Amniotic stem cell (primary cell): ENCODE data around the gene MLST8.

Experiments used
- DNase-seq: peaks from one replicate; lab custom pipeline; 2025; lab: John Stamatoyannopoulos, UW

The MLST8 gene

DNA sequence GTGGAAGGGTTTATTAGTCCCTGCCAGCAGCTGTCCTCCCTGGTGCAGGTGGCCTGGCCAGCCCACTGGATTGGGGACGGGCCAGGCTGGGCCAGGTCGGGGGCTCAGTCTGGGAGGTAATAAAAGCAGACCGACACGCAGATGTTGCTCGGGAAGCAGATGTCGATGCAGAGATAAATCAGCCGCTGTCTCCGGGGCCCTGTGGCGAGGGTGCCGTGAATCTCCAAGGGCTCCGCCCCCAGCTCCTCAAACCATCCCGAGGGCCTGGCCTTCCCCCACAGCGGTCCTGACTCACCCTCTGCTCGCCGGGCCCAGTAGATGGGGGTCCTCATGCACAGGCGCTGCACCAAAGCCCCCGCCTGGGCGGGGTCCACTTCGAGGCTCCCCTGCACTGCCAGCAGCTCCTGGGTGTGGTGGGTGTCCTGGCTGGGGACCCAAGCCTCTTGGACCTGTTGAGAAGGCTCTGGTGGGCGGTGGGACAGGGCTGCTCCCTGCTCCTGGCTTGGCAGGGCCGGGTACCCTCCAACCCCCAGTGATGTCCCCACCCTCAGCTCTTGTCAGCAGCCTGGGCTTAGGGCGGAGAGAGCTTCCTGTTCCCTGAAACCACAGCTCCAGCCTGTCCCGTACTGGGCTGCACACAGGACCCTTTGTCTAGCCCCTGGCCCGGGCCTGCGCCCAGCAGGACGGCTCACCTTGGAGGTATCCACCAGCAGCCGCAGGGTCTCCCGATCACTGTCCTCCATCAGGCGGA, 4.2 kb downstream of the MLST8 start:
- no peak for DNase-seq

DNA sequence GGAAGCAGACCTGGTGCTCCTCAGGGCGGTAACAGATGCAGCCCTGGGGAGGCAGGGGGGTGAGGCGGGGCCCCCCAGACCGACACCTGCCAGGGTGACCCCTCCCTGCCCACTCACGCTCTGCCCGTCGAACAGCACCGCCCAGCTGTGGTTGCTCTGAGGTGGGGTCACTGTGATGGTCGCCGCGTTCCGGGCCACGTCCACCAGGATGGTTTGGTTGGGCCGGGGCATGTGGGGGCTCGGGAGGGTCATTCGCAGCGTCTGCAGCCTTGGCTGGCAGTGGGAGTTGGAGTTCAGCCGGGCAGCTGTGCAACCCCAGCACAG, 4.7 kb downstream of the MLST8 start:
- no peak for DNase-seq

DNA sequence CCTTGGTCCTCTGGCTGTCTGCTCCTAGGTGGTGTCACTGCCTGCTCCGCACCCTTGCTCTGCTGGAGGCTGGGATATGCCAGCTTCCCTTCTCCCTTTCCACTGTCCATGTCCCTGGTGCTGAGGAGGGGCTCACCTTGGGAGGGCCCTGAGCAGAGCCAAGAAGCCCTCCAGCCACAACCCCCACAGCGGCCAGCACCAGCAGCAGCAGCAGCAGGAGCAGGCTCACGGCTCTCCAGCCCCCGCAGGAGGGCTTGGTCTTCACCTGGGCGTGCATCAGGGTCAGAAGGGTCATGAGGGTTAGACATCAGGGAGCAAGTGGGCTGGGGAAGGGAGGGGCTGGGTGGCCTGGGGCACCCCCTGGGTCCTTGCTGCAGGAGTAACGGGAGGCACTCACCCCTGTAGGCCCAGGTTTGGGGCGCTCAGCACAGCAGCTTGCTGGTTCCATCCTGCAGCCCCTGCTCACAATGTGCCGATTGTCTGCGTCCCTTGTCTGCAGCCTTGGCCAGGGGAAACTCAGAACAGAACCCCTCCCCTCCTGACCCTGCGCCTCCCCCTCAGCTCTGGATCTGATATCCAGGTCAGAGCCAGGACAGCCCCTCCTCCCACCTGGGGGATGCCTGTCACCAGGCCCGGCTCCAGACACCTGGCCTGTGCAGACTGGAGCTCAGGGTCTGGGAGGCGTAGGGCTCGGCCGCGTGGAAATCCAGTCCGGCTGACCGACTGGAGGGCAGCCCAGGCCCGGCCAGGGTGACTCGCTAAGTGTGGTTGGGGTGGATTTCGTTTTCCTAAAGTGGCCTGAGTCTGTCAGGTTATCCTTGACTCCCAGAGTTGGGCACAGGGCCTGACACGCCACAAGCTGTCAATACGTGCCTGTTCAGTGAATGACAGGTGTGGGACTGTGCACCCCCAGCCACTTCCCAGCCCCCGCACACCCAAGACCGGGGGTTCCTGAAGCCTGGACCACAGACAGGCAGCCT, 5.4 kb downstream of the MLST8 start, which contains the start of gene BRICD5:
Gene BRICD5, minus strand, starts transcription at position 478 of the 980 bp plus-strand sequence. Its CDS starts 30 bp downstream, at position 448.
- DNase-seq: no peak

DNA sequence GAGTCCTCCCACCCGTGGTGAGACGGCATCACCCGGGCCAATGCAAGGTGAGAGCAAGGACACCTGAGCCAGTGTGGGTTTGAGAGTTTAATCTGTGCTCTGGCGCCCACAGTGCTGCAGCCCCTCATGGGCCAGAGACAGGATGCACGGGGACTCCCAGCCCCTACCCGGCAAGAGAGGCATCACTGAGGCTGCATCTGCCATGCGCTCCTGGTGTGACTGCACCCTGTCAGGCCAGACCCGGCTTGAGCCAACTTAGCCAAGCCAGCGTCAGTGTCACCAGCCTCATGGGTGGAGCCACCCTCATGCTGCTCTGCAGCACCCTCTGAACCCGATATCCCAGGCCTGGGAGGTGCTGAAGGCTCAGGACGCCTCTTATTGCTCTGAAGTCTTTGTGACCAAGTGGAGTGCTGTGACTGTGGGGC, 6.7 kb downstream of the MLST8 start:
- DNase-seq: no peak

DNA sequence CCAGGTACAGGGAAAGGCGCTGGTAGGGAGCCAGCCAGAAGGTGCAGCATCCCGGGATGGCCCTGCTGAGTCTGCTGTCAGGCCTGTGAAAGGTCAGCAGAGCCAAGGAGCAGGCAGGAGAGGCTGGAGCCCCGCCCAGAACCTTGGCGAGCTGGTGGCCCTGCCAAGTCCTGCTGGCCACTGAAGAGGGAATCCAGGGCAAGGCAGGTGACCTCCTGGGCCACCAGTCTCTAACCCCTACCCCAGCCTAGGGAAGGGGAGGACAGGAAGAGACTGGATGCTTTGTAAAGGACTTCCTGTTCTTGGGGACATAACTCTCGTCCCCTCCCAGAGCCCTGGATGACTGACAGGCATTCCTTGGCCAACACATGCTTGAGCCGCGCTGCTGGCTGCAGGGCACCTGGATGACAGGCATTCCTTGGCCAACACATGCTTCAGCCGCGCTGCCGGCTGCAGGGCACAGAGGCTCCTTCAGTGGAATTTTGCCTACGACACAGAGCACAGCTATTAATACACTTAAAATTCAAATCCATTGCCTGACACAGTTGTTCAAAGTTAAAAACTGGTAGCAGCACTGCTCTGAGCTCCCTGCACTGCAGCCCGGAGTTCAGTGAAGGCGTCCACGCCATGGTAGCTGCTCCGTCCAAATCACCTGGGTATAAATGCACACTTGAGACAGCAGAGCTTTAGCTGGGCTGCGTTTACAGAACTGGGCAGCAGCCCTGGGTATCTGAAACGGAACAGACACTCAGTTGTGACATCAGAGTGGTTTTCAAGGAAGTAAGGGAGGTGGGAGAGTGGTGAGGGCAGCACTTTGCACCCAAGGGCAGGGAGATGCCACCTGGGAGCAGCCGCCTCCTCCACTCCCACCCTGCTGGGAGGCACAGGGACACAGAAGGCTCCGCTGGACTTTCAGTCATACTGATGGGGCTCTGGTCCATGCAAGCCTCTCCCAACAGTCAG, 7.4 kb downstream of the MLST8 start:
- no peak for DNase-seq

DNA sequence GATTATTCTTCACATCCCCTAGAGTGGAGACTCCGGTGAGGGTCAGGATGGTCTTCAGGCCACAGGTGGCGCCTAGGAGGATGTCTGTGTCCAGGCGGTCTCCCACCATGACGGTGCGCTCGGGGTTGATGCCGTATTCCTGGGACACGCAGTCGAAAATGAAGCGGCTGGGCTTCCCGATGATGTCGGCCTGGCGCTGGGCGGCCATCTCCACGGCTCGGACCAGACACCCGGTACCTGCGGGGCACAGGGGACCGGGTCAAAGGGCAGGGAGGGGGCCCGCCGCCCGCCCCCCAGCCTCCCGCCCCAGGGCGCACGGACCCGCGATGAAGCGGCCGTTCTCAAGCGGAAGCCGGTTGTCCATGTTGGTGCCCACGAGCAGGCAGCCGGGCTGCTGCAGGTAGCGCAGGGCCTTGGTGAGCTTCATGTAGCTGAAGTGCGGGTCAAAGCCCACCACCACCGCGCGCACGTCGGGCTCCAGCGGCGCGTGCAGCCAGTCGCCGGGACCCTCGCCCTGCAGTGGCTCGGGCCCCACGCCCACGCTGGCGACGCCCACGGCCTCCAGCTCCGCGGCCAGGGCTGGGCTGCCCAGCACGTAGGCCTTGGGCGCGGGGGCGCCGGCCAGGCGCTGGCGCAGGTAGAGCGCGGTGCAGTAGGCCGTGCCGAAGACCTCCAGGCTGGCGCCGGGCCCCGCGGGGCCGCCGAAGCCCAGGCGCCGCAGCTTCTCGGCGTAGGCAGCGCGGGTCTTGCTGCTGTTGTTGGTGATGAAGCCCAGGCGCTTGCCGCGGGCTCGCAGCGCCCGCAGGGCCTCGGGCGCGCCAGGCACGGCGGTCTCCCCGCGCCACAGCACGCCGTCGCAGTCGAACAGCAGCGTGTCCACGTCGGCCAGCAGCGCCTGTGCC, 8.8 kb downstream of the MLST8 start:
- no peak for DNase-seq

DNA sequence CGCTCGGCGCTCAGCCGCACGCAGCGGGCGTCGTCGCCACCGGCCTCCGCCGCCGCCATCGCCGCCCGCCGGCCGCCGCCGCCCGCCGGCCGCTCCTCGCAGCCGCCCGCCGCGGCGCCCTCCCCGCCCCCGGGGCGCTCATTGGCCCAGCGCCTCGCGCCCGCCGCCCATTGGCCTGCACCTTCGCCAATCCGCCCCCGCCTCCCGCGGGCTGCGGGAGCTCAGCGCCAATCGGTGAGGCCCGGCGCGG, 9.4 kb downstream of the MLST8 start, which contains the start of gene PGP:
Gene PGP, minus strand, starts transcription at position 122 of the 250 bp plus-strand sequence. Its CDS starts 63 bp downstream, at position 59.
- DNase-seq: no peak

- no peak for DNase-seq
These were observed 11.1 kb downstream of the MLST8 start for GRCh38 chr16:2216330-2216729.

DNA sequence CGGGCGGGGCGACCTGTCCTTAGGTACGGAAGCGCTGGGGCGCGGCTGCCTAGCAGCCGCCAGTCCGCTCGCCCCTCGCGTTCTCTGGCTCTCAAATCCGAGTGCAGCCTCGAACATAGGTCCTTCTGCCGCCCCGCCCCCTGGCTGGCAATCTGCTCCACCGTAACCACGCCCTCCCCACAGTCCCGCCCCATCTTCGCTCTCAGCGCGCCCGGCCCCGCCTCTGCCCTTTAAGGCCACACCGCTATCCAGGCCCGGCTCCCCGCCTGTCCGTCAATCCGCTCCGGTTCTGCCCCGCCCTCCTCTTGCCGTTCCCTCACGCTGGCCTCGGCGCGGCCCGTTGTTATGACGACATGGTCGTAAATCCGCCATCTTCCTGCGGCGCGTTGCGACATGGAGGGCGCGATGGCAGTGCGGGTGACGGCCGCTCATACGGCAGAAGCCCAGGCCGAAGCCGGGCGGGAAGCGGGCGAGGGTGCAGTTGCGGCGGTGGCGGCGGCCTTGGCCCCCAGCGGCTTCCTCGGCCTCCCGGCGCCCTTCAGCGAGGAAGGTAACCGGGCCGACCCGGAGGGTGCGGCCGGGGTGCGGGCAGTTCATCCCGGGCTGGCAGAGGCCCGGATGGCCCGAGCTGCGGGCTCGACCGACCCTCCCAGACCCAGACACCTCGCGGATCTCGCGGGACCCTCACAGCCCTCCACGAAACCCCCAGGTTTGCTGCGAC, 18.1 kb downstream of the MLST8 start, which contains the start of gene E4F1:
Gene E4F1, plus strand, starts transcription at position 371 of the 721 bp plus-strand sequence. Its CDS starts 23 bp downstream, at position 394.
- peak; percentile 99 for DNase-seq

DNA sequence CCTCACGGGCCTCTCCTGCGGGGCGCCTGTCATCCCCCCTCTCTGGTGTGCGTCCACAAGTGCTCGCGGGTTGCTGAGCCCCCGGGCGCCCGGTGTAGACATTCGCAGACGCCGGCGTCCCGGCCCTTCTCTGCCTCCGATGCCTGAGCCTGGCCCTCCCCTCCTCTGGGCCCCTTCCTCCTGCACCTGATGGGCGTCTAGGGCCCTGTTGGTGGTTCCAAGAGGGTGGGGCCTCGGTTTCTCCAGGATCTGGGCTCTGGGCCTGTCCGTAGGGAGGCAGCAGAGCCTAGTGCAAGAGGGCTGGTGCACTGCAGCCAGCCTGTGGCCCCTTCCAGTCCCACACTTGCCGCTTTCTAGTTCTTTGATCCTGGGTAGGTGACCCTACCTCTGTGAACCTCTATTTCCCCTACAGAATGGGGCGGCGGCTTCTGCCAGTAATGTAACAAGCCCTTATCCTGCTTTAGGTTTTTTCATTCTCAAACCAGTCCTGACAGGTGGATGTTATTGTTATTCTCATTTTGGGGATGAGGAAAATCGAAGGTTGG, 18.8 kb downstream of the MLST8 start:
- no peak for DNase-seq

DNA sequence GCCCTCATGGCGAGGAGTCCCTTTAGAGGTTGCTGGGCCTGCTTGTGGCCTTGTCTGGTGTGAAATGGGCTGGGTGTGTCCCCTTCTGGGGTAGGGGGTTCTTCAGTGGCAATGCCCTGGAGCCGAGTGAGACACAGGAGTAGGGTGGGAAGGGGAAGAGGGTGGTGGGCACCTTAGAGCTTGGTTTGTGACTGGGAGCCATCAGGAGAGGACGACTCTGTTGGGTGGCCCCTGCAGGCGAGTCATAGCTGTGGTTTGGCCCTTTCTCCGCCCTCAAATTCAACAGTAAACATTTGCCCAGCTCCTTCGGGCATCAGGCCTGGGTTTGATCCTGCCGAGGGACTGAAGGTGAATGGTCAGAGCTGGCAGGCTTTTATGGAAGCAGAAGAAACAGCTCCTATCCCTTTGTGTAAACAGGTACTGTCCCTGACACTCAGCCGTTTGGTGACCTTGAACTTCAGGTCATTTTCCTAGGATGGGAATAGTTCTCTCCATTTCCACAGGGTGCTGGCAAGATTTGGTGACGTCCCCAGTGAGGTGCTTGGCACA, 21.1 kb downstream of the MLST8 start:
- no peak for DNase-seq

DNA sequence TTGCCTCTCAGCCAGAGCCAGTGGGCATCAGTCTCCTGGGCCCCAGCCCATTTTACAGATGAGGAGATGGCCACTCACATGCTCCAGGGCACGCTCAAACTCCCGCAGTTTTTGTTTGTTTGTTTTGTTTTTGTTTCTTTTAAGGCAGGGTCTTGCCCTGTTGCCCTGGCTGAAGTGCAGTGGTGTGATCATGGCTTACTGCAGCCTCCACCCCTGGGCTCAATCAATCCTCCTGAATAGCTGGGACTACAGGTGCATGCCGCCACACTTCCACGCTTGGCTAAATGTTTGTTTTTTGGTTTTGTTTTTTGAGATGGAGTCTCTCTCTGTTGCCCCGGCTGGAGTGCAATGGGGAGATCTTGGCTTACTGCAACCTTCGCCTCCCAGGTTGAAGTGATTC, 21.7 kb downstream of the MLST8 start:
- DNase-seq: no peak

- DNase-seq: no peak
These were observed 23.0 kb downstream of the MLST8 start for GRCh38 chr16:2228161-2228824.

DNA sequence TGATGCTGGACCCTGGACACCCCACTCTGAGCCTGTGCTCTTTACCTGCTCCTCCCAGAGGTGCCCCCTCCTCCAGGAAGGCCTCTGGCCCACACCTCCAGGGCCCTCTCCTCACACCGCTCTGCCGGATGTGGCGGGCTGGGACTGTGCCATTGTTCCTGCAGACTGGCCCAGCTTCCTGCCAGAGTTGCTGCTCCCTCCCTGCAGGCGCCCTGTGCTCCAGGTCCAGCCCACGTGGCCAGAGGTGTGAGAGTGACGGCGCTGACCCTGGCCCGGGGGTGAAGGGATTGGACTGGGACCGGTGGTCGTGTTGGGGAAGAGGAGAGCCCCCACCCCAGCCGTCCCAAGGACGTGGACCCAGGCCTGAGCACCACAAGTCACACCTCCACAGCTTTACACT, 23.8 kb downstream of the MLST8 start:
- DNase-seq: no peak

DNA sequence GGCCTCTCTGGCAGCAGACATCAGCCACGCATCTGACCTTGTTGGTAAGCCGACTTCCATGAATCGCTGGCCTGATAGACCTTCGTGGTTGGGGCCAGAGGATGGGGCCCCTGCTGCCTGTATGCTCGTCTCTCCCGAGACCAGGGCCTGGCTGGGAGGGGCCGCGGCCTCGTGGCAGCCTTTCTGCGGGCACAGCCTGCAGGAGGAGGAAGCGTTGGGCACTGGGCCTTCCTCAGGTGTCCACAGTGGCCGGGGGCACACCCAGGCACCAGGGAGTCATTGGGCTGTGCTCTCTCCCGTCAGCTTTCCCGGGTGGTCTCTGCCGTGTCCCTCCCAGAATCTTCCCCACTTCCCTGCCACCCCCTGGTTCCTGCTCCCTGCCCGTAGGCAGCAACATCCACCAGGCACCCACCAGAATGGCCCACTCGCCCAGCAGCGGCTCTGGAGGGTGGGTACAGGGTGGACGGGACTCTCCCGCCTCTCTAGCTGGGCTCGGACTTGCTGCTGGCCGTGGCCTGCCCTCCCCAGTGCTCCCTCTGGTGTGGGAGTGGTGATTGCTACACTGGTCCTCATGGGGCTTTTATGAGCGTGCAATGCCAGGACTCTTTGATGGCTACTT, 24.5 kb downstream of the MLST8 start:
- DNase-seq: no peak

GRCh38 chr16:2230376-2230775, 25.1 kb downstream of the MLST8 start:
- DNase-seq: no peak

GRCh38 chr16:2231016-2231931, 26.0 kb downstream of the MLST8 start:
- no peak for DNase-seq
